GM21737 (cell line): Measurements from ENCODE around the gene TEK.

Experiments
- ATAC-seq: cut with Tn5 transposase; IDR thresholded peaks from one replicate; pipeline ENCODE4 v1.9.1; 2021; ENCODE audit warnings: mild to moderate bottlenecking, moderate library complexity; ENCODE audit not compliant: unreplicated experiment

The TEK gene

GRCh38 chr9:27176971-27177370 is 67.9 kb downstream of the TEK start:
- ATAC-seq = no peak

GRCh38 chr9:27179245-27179865 is 70.3 kb downstream of the TEK start:
- no peak for ATAC-seq

- no peak for ATAC-seq
These were observed 72.4 kb downstream of the TEK start for GRCh38 chr9:27181381-27181780.

GRCh38 chr9:27182421-27182820 is 73.4 kb downstream of the TEK start:
- no peak for ATAC-seq

GRCh38 chr9:27183131-27183530 is 74.1 kb downstream of the TEK start:
- ATAC-seq = no peak

- ATAC-seq = no peak
These were observed 74.7 kb downstream of the TEK start for GRCh38 chr9:27183701-27184100.

GRCh38 chr9:27184556-27185351 is 75.7 kb downstream of the TEK start:
- no peak for ATAC-seq

GRCh38 chr9:27188426-27188825 is 79.4 kb downstream of the TEK start:
- no peak for ATAC-seq

GRCh38 chr9:27189426-27189825 is 80.4 kb downstream of the TEK start:
- ATAC-seq = no peak

GRCh38 chr9:27192291-27192960 is 83.4 kb downstream of the TEK start:
- ATAC-seq = no peak

GRCh38 chr9:27193886-27194285 is 84.9 kb downstream of the TEK start:
- ATAC-seq = no peak

- no peak for ATAC-seq
These were observed 85.5 kb downstream of the TEK start for GRCh38 chr9:27194401-27195091.

GRCh38 chr9:27195191-27195590 is 86.2 kb downstream of the TEK start:
- no peak for ATAC-seq

- no peak for ATAC-seq
These were observed 87.4 kb downstream of the TEK start for GRCh38 chr9:27196383-27196782.

- no peak for ATAC-seq
These were observed 89.2 kb downstream of the TEK start for GRCh38 chr9:27198190-27198589.

GRCh38 chr9:27202056-27202455 is 93.0 kb downstream of the TEK start:
- ATAC-seq = no peak

GRCh38 chr9:27203783-27204182 is 94.8 kb downstream of the TEK start:
- ATAC-seq = no peak

GRCh38 chr9:27204578-27204977 is 95.6 kb downstream of the TEK start:
- ATAC-seq = no peak

- no peak for ATAC-seq
These were observed 96.2 kb downstream of the TEK start for GRCh38 chr9:27205198-27205597.

- ATAC-seq = no peak
These were observed 97.0 kb downstream of the TEK start for GRCh38 chr9:27206041-27206440.

GRCh38 chr9:27209034-27209433 is 100.0 kb downstream of the TEK start:
- ATAC-seq = no peak
